ENCODE data around the gene CDT1.
A peak's percentile ranks its signal among the peaks of the same experiment; 100 is the strongest.

CDT1 gene

GRCh38 chr16:88763502-88764053, 40.0 kb upstream of the CDT1 start:
- Histone ChIP-seq H3K4me1 (ENCODE audit: insufficient read depth, poor library complexity, severe bottlenecking) (peaks cover 13% of the 10 kb centered on the region), H3K36me3 (ENCODE audit: low read depth) (peaks cover 16% of the 10 kb centered on the region), H3K9me3 (ENCODE audit: severe bottlenecking) (no peaks in the 10 kb centered on the region), H3K27ac (ENCODE audit: poor library complexity, severe bottlenecking) (no peak overlapping the region), H3K27me3 (ENCODE audit: insufficient read depth, poor library complexity, severe bottlenecking) (no peaks in the 10 kb centered on the region), H3K4me3 (ENCODE audit: severe bottlenecking) (no peak overlapping the region)
- DNase-seq (ENCODE audit: low spot score) = no peak
- ATAC-seq (ENCODE audit: low read depth) = no peak
- no peak for TF ChIP-seq CTCF (IDR thresholded peaks at IDR 0.05; ENCODE audit: poor library complexity, severe bottlenecking)

DNA sequence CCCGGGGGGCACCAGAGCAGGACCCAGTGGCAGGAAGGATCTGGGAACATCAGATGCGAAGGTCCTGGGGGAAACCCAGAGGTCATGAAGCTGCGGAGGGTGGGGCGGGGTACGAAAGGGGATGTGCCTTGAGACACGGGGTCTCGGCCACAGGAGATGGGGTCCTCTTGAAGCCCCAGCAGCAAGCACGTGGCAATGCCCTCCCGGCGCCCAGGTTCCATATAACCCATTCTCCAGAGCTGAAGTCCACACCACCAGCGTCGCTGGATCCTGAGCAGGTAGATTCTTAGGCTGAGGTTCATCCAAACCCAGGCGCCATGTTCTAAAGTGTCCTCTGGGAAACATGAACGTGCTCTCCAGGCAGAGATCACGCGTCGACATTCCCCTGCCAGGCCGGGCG, 39.5 kb upstream of the CDT1 start:
- no peak for TF ChIP-seq CTCF (IDR thresholded peaks at IDR 0.05; ENCODE audit: poor library complexity, severe bottlenecking)
- ATAC-seq (ENCODE audit: low read depth) = no peak
- peaks cover 13% of the 10 kb centered on the region for H3K4me1 ChIP-seq (ENCODE audit: insufficient read depth, poor library complexity, severe bottlenecking)
- DNase-seq (ENCODE audit: low spot score) = no peak
- H3K36me3 ChIP-seq (ENCODE audit: low read depth) = peaks cover 13% of the 10 kb centered on the region
- H3K27me3 ChIP-seq (ENCODE audit: insufficient read depth, poor library complexity, severe bottlenecking) = no peaks in the 10 kb centered on the region
- H3K9me3 ChIP-seq (ENCODE audit: severe bottlenecking) = no peaks in the 10 kb centered on the region
- peak overlapping the region; percentile 21 for H3K27ac ChIP-seq (ENCODE audit: poor library complexity, severe bottlenecking)
- no peak overlapping the region for H3K4me3 ChIP-seq (ENCODE audit: severe bottlenecking)

DNA sequence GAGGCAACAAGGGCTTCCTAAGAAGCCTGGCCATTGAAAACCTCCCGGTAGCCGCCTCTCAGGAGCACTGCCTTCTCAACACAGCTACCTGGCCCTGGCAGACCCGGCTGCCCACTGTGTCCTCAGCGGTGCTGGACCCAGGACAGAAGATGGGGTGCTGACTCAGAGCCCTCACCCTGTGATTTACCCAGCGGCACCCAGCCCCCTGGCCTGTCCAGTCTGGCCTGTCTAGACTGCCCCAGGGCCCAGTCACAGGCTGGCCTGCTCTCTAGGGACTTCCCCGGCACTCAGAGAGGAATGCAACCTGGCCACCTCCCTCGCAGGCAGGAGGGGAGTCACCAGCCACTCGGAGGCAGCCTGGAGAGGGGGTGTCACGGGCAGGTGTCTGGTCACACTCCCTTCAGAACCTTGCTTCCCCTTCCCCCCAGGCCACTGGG, 38.7 kb upstream of the CDT1 start:
- H3K4me3 ChIP-seq (ENCODE audit: severe bottlenecking) = no peak overlapping the region
- no peaks in the 10 kb centered on the region for H3K27me3 ChIP-seq (ENCODE audit: insufficient read depth, poor library complexity, severe bottlenecking)
- no peaks in the 10 kb centered on the region for H3K9me3 ChIP-seq (ENCODE audit: severe bottlenecking)
- peaks cover 16% of the 10 kb centered on the region for H3K4me1 ChIP-seq (ENCODE audit: insufficient read depth, poor library complexity, severe bottlenecking)
- ATAC-seq (ENCODE audit: low read depth) (peak; percentile 83), DNase-seq (ENCODE audit: low spot score) (no peak)
- TF ChIP-seq CTCF (IDR thresholded peaks at IDR 0.05; ENCODE audit: poor library complexity, severe bottlenecking) = no peak
- peak overlapping the region; percentile 21 for H3K27ac ChIP-seq (ENCODE audit: poor library complexity, severe bottlenecking)
- peaks cover 12% of the 10 kb centered on the region for H3K36me3 ChIP-seq (ENCODE audit: low read depth)

DNA sequence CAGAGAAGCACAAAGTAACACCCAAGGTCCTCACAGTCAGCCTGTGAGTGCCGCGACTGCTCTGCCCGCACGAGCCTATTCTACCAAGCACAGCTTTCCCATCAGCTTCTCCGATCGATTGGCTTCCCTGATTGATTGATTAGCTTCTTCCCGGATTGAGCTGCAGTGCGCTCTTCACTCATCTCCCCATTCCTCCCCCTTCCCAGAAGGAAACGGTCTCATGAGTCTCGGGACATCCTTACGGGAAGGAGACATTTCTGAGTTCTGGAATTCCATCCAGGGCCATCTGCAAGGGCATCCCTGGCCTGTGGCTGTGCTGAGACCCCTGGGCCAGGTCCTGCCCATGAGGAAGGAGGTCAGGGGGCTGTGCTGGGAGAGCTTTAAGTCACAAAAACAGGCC, 36.6 kb upstream of the CDT1 start:
- Histone ChIP-seq H3K4me1 (ENCODE audit: insufficient read depth, poor library complexity, severe bottlenecking) (peaks cover 30% of the 10 kb centered on the region), H3K4me3 (ENCODE audit: severe bottlenecking) (no peak overlapping the region), H3K36me3 (ENCODE audit: low read depth) (peaks cover 12% of the 10 kb centered on the region), H3K27me3 (ENCODE audit: insufficient read depth, poor library complexity, severe bottlenecking) (no peaks in the 10 kb centered on the region), H3K9me3 (ENCODE audit: severe bottlenecking) (no peaks in the 10 kb centered on the region), H3K27ac (ENCODE audit: poor library complexity, severe bottlenecking) (no peak overlapping the region)
- TF ChIP-seq CTCF (IDR thresholded peaks at IDR 0.05; ENCODE audit: poor library complexity, severe bottlenecking) = no peak
- DNase-seq (ENCODE audit: low spot score) (no peak), ATAC-seq (ENCODE audit: low read depth) (no peak)

DNA sequence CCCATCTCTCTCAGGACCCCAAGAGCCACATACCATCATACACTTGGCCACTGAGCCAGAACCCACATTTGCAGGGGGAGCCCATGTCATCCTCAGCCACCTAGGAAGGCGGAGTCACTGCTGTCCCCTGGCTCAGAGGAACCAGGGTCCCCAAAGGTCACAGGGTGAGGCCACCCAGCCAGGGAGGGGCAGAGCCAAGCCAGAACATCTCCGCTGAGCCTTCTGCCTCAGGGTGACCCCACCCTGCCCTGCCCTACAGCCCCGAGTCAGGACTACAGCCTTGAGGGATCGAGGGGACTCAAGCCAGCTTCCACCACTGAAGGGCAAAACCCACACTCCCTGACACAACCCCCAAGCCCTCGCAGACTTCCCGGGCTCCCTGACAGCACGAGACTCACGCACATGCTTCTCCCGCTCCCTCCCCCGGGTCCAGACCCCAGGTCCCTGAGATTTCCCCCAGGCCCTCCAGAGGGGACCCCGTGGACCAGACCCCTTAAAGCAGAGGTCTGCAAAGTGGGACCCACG, 36.0 kb upstream of the CDT1 start:
- ATAC-seq (ENCODE audit: low read depth) (no peak), DNase-seq (ENCODE audit: low spot score) (no peak)
- no peak overlapping the region for H3K4me3 ChIP-seq (ENCODE audit: severe bottlenecking)
- no peaks in the 10 kb centered on the region for H3K9me3 ChIP-seq (ENCODE audit: severe bottlenecking)
- H3K36me3 ChIP-seq (ENCODE audit: low read depth) = peaks cover 12% of the 10 kb centered on the region
- peaks cover 30% of the 10 kb centered on the region for H3K4me1 ChIP-seq (ENCODE audit: insufficient read depth, poor library complexity, severe bottlenecking)
- no peaks in the 10 kb centered on the region for H3K27me3 ChIP-seq (ENCODE audit: insufficient read depth, poor library complexity, severe bottlenecking)
- H3K27ac ChIP-seq (ENCODE audit: poor library complexity, severe bottlenecking) = no peak overlapping the region
- no peak for TF ChIP-seq CTCF (IDR thresholded peaks at IDR 0.05; ENCODE audit: poor library complexity, severe bottlenecking)

All from RWPE2 (cell line).